Measurements from ENCODE around the gene HDAC4.

The HDAC4 gene

GRCh38 chr2:239263231-239263630 is 137.6 kb downstream of the HDAC4 start:
- DNase-seq = no peak

- no peak for DNase-seq
Observed at GRCh38 chr2:239262484-239263230, 138.2 kb downstream of the HDAC4 start.

- DNase-seq = no peak
Observed at GRCh38 chr2:239261796-239262483, 138.9 kb downstream of the HDAC4 start.

GRCh38 chr2:239261356-239261755 is 139.5 kb downstream of the HDAC4 start:
- DNase-seq = no peak

GRCh38 chr2:239260546-239261327 is 140.1 kb downstream of the HDAC4 start:
- no peak for DNase-seq

- DNase-seq = no peak
Observed at GRCh38 chr2:239259603-239260298, 141.1 kb downstream of the HDAC4 start.

- DNase-seq = no peak
Observed at GRCh38 chr2:239259173-239259572, 141.6 kb downstream of the HDAC4 start.

- DNase-seq = no peak
Observed at GRCh38 chr2:239258248-239258647, 142.6 kb downstream of the HDAC4 start.

- DNase-seq = no peak
Observed at GRCh38 chr2:239257511-239257937, 143.3 kb downstream of the HDAC4 start.

GRCh38 chr2:239256350-239256743 is 144.5 kb downstream of the HDAC4 start:
- no peak for DNase-seq

GRCh38 chr2:239255628-239256349 is 145.0 kb downstream of the HDAC4 start:
- DNase-seq = no peak

- DNase-seq = no peak
Observed at GRCh38 chr2:239255218-239255617, 145.6 kb downstream of the HDAC4 start.

- no peak for DNase-seq
Observed at GRCh38 chr2:239253701-239254436, 147.0 kb downstream of the HDAC4 start.

GRCh38 chr2:239253264-239253663 is 147.6 kb downstream of the HDAC4 start:
- DNase-seq = no peak

- no peak for DNase-seq
Observed at GRCh38 chr2:239252801-239253200, 148.0 kb downstream of the HDAC4 start.

GRCh38 chr2:239252393-239252792 is 148.4 kb downstream of the HDAC4 start:
- no peak for DNase-seq

GRCh38 chr2:239251971-239252370 is 148.8 kb downstream of the HDAC4 start:
- no peak for DNase-seq

GRCh38 chr2:239250216-239251081 is 150.4 kb downstream of the HDAC4 start:
- DNase-seq = no peak

- DNase-seq = no peak
Observed at GRCh38 chr2:239249776-239250175, 151.0 kb downstream of the HDAC4 start.

GRCh38 chr2:239249048-239249447 is 151.8 kb downstream of the HDAC4 start:
- no peak for DNase-seq

Data from stimulated activated CD4-positive, alpha-beta T cell treated with anti-CD3 and anti-CD28 coated beads, Interleukin-2, amount 100 ng/mL, for 24 hours (primary cell).